Astrocyte (in vitro differentiated cells and primary cell): ENCODE results near the gene C2orf68. TPM values are rescaled to one million over a fixed set of nuclear protein-coding genes. Genes with fewer than 3 reads are reported as not detected.

Experiments used
- DNase-seq: peaks from one replicate; pipeline ENCODE4 v3.0.0-alpha.2; 2010; ENCODE audit warnings: low read depth
- FAIRE-seq: peaks from 2 replicates; lab custom pipeline; 2011; peaks lifted over from hg19 to GRCh38; lab: Jason Lieb, UNC
- H2AFZ ChIP-seq: 2 replicates; pipeline ENCODE4 v1.6.0; 2012; ENCODE audit warnings: low read depth, low read length, inconsistent platforms
- H3K27ac ChIP-seq: 2 replicates; pipeline ENCODE4 v1.5.1; 2011; ENCODE audit warnings: low read depth, low read length, inconsistent platforms
- H3K27me3 ChIP-seq: 2 replicates; pipeline ENCODE4 v1.6.0; 2011; ENCODE audit warnings: low read length, inconsistent platforms; ENCODE audit not compliant: insufficient read depth
- H3K36me3 ChIP-seq: 2 replicates; pipeline ENCODE4 v1.5.1; 2011; ENCODE audit warnings: low read length, inconsistent platforms; ENCODE audit not compliant: insufficient read depth
- H3K4me1 ChIP-seq: 2 replicates; pipeline ENCODE4 v1.5.1; 2011; ENCODE audit warnings: low read length, inconsistent platforms; ENCODE audit not compliant: insufficient read depth
- H3K4me2 ChIP-seq: 2 replicates; pipeline ENCODE4 v1.6.0; 2012; ENCODE audit warnings: low read length, inconsistent platforms
- H3K4me3 ChIP-seq: 2 replicates; pipeline ENCODE4 v1.5.1; 2011; ENCODE audit warnings: low read depth, mild to moderate bottlenecking, low read length, inconsistent platforms; ENCODE audit not compliant: insufficient read depth
- H3K79me2 ChIP-seq: 2 replicates; pipeline ENCODE4 v1.6.0; 2012; ENCODE audit warnings: mild to moderate bottlenecking, low read length, inconsistent platforms; ENCODE audit not compliant: insufficient read depth
- H3K9ac ChIP-seq: 2 replicates; pipeline ENCODE4 v1.6.0; 2012; ENCODE audit warnings: mild to moderate bottlenecking, low read length, inconsistent platforms
- H3K9me3 ChIP-seq: 2 replicates; pipeline ENCODE4 v1.5.1; 2012; ENCODE audit warnings: low read depth, mild to moderate bottlenecking, low read length, inconsistent platforms; ENCODE audit not compliant: insufficient read depth
- H4K20me1 ChIP-seq: 2 replicates; pipeline ENCODE4 v1.6.0; 2012; ENCODE audit warnings: low read length, inconsistent platforms; ENCODE audit not compliant: insufficient read depth
- H3K27ac Mint-ChIP-seq: one replicate; pipeline ENCODE4 v1.8.0; 2021; ENCODE audit warnings: mild to moderate bottlenecking, mixed read lengths; ENCODE audit not compliant: unreplicated experiment
- H3K27me3 Mint-ChIP-seq: one replicate; pipeline ENCODE4 v1.8.0; 2021; ENCODE audit warnings: low read depth, mixed read lengths; ENCODE audit not compliant: unreplicated experiment
- H3K36me3 Mint-ChIP-seq: one replicate; pipeline ENCODE4 v1.8.0; 2021; ENCODE audit warnings: low read depth, mixed read lengths; ENCODE audit not compliant: unreplicated experiment
- H3K4me1 Mint-ChIP-seq: one replicate; pipeline ENCODE4 v1.8.0; 2021; ENCODE audit warnings: low read depth, mixed read lengths; ENCODE audit not compliant: unreplicated experiment
- H3K4me3 Mint-ChIP-seq: one replicate; pipeline ENCODE4 v1.8.0; 2021; ENCODE audit warnings: mild to moderate bottlenecking, moderate library complexity, mixed read lengths; ENCODE audit not compliant: unreplicated experiment
- H3K9me3 Mint-ChIP-seq: one replicate; pipeline ENCODE4 v1.8.0; 2021; ENCODE audit warnings: mild to moderate bottlenecking, mixed read lengths; ENCODE audit not compliant: unreplicated experiment
- CTCF ChIP-seq: IDR thresholded peaks from 2 replicates; pipeline ENCODE4 v1.5.1; 2011; ENCODE audit warnings: low read depth, mild to moderate bottlenecking, inconsistent platforms, low read length, moderate library complexity; ENCODE audit not compliant: insufficient read depth
- EZH2 ChIP-seq: IDR thresholded peaks from 2 replicates; pipeline ENCODE4 v1.6.1; 2012; ENCODE audit warnings: mild to moderate bottlenecking, low read length, inconsistent platforms; ENCODE audit not compliant: insufficient read depth
- total RNA-seq: library from RNA; stranded (reverse); gene quantifications from 2 replicates; pipeline ENCODE4 v1.2.1, GENCODE V29; 2021

Gene C2orf68
- total RNA-seq, 1 donor from 2014 or later, result 17.8 TPM

GRCh38 chr2:85647823-85648526 is 36.1 kb upstream of the C2orf68 start:
- Histone ChIP-seq H3K27ac (no peak overlapping the region), H3K4me3 (no peak overlapping the region), H3K9ac (no peak overlapping the region), H3K9me3 (no peaks in the 10 kb centered on the region), H3K36me3 (peaks cover 53% of the 10 kb centered on the region), H3K4me1 (peaks cover 23% of the 10 kb centered on the region), H2AFZ (no peak overlapping the region), H3K27me3 (no peaks in the 10 kb centered on the region), H3K4me2 (no peak overlapping the region), H3K79me2 (no peaks in the 10 kb centered on the region), H4K20me1 (peaks cover 3% of the 10 kb centered on the region)
- Mint-ChIP-seq H3K27ac (no peak overlapping the region), H3K27me3 (no peaks in the 10 kb centered on the region), H3K4me3 (peak overlapping the region; percentile 8), H3K4me1 (no peaks in the 10 kb centered on the region), H3K9me3 (no peaks in the 10 kb centered on the region), H3K36me3 (peaks cover 20% of the 10 kb centered on the region)
- no peak for FAIRE-seq
- TF ChIP-seq CTCF, result no peak
- TF ChIP-seq EZH2, result no peak
- no peak for DNase-seq

GRCh38 chr2:85646166-85646565 is 34.3 kb upstream of the C2orf68 start:
- H3K4me3 Mint-ChIP-seq, result no peak overlapping the region
- no peak overlapping the region for H3K4me2 ChIP-seq
- H3K9me3 ChIP-seq, result no peaks in the 10 kb centered on the region
- no peaks in the 10 kb centered on the region for H3K79me2 ChIP-seq
- no peak overlapping the region for H2AFZ ChIP-seq
- H3K4me1 Mint-ChIP-seq, result no peaks in the 10 kb centered on the region
- no peak for TF ChIP-seq CTCF
- TF ChIP-seq EZH2, result no peak
- H3K27me3 ChIP-seq, result no peaks in the 10 kb centered on the region
- no peak overlapping the region for H3K27ac ChIP-seq
- H3K4me1 ChIP-seq, result peaks cover 13% of the 10 kb centered on the region
- no peak overlapping the region for H3K4me3 ChIP-seq
- no peak overlapping the region for H3K9ac ChIP-seq
- FAIRE-seq, result no peak
- no peaks in the 10 kb centered on the region for H3K27me3 Mint-ChIP-seq
- H3K36me3 Mint-ChIP-seq, result peaks cover 14% of the 10 kb centered on the region
- H3K9me3 Mint-ChIP-seq, result no peaks in the 10 kb centered on the region
- peaks cover 13% of the 10 kb centered on the region for H4K20me1 ChIP-seq
- DNase-seq, result no peak
- peaks cover 59% of the 10 kb centered on the region for H3K36me3 ChIP-seq
- no peak overlapping the region for H3K27ac Mint-ChIP-seq

- no peak overlapping the region for H3K27ac Mint-ChIP-seq
Observed at GRCh38 chr2:85644909-85645308, 33.0 kb upstream of the C2orf68 start.

More at GRCh38 chr2:85644909-85645308, 33.0 kb upstream of the C2orf68 start:
- H3K36me3 ChIP-seq, result peaks cover 65% of the 10 kb centered on the region
- no peaks in the 10 kb centered on the region for H3K79me2 ChIP-seq
- no peak overlapping the region for H3K27ac ChIP-seq
- no peak overlapping the region for H3K4me3 ChIP-seq
- DNase-seq (no peak), FAIRE-seq (no peak)
- H3K9me3 ChIP-seq, result no peaks in the 10 kb centered on the region
- Mint-ChIP-seq H3K4me1 (no peaks in the 10 kb centered on the region), H3K4me3 (no peak overlapping the region), H3K9me3 (no peaks in the 10 kb centered on the region), H3K27me3 (no peaks in the 10 kb centered on the region), H3K36me3 (peaks cover 16% of the 10 kb centered on the region)
- peaks cover 13% of the 10 kb centered on the region for H3K4me1 ChIP-seq
- no peak overlapping the region for H3K4me2 ChIP-seq
- H2AFZ ChIP-seq, result no peak overlapping the region
- no peak overlapping the region for H3K9ac ChIP-seq
- H3K27me3 ChIP-seq, result no peaks in the 10 kb centered on the region
- TF ChIP-seq CTCF, result no peak
- H4K20me1 ChIP-seq, result peaks cover 13% of the 10 kb centered on the region
